Mesenchymal stem cell (in vitro differentiated cells and primary cell): ENCODE data around the gene PAFAH1B2.

Experiments
- DNase-seq: peaks from one replicate; pipeline ENCODE4 v3.0.0-alpha.2; 2013
- H2AFZ ChIP-seq: one replicate; pipeline ENCODE4 v1.6.1; 2013; ENCODE audit warnings: low read depth, mild to moderate bottlenecking, control low read depth, inconsistent platforms, low read length, moderate library complexity
- H2AK5ac ChIP-seq: 2 replicates; pipeline ENCODE4 v1.6.1; 2013; ENCODE audit warnings: low read length, moderate library complexity, mild to moderate bottlenecking, inconsistent platforms; ENCODE audit not compliant: severe bottlenecking
- H2BK120ac ChIP-seq: one replicate; pipeline ENCODE4 v1.6.1; 2013; ENCODE audit warnings: low read depth, mild to moderate bottlenecking, inconsistent platforms, low read length, moderate library complexity
- H2BK12ac ChIP-seq, 2 experiments: one replicate each; pipeline ENCODE4 v1.6.1; 2013; ENCODE audit warnings: inconsistent platforms in 2 of 2, low read length in 2 of 2, mild to moderate bottlenecking in 2 of 2, moderate library complexity in 2 of 2, control low read depth in 1 of 2
- H2BK15ac ChIP-seq: one replicate; pipeline ENCODE4 v1.6.1; 2013; ENCODE audit warnings: mild to moderate bottlenecking, low read depth, inconsistent platforms; ENCODE audit not compliant: poor library complexity, severe bottlenecking
- H2BK5ac ChIP-seq: 2 replicates; pipeline ENCODE4 v1.6.1; 2013; ENCODE audit warnings: low read depth, mild to moderate bottlenecking, low read length, control low read depth, inconsistent platforms; ENCODE audit not compliant: poor library complexity, severe bottlenecking
- H3K14ac ChIP-seq, 2 experiments: one replicate each; pipeline ENCODE4 v1.6.1; 2013; ENCODE audit warnings: inconsistent platforms in 2 of 2, low read length in 2 of 2, control low read depth in 1 of 2, mild to moderate bottlenecking in 1 of 2, moderate library complexity in 1 of 2
- H3K18ac ChIP-seq, 2 experiments: one replicate each; pipeline ENCODE4 v1.6.1; 2013; ENCODE audit warnings: inconsistent platforms in 2 of 2, low read length in 2 of 2, control low read depth in 1 of 2, low read depth in 1 of 2, mild to moderate bottlenecking in 1 of 2
- H3K23ac ChIP-seq, 2 experiments: one replicate each; pipeline ENCODE4 v1.6.1; 2013; ENCODE audit warnings: inconsistent platforms in 2 of 2, low read length in 2 of 2, mild to moderate bottlenecking in 2 of 2, moderate library complexity in 2 of 2, control low read depth in 1 of 2
- H3K27ac ChIP-seq: 2 replicates; pipeline ENCODE4 v1.5.1; 2013; ENCODE audit warnings: mild to moderate bottlenecking, moderate library complexity, low read length, control low read depth, inconsistent platforms; ENCODE audit not compliant: poor library complexity, severe bottlenecking
- H3K27me3 ChIP-seq, 2 experiments: 2 replicates each; pipeline versions ENCODE4 v1.6.1 to v1.7.0; 2013; ENCODE audit warnings: low read length in 2 of 2, mild to moderate bottlenecking in 2 of 2, moderate library complexity in 2 of 2, control low read depth in 1 of 2, inconsistent platforms in 1 of 2; ENCODE audit not compliant: control insufficient read depth in 1 of 2, insufficient read depth in 1 of 2
- H3K36me3 ChIP-seq, 2 experiments: 2 replicates each; pipeline versions ENCODE4 v1.6.1 to v1.7.0; 2013; ENCODE audit warnings: low read length in 2 of 2, control low read depth in 1 of 2, inconsistent platforms in 1 of 2, low read depth in 1 of 2, mild to moderate bottlenecking in 1 of 2; ENCODE audit not compliant: insufficient read depth in 2 of 2, control insufficient read depth in 1 of 2
- H3K4ac ChIP-seq, 2 experiments: one replicate each; pipeline ENCODE4 v1.6.1; 2013; ENCODE audit warnings: inconsistent platforms in 2 of 2, low read length in 2 of 2, mild to moderate bottlenecking in 2 of 2, moderate library complexity in 2 of 2, control low read depth in 1 of 2, low read depth in 1 of 2
- H3K4me1 ChIP-seq: 2 replicates; pipeline ENCODE4 v1.6.1; 2013; ENCODE audit warnings: low read depth, low read length, control low read depth; ENCODE audit not compliant: control insufficient read depth, insufficient read depth
- H3K4me2 ChIP-seq: 2 replicates; pipeline ENCODE4 v1.6.1; 2013; ENCODE audit warnings: low read length, mild to moderate bottlenecking, inconsistent platforms; ENCODE audit not compliant: poor library complexity, severe bottlenecking
- H3K4me3 ChIP-seq, 2 experiments: 2 replicates each; pipeline versions ENCODE4 v1.5.1 to v1.7.0; 2013; ENCODE audit warnings: low read length in 2 of 2, mild to moderate bottlenecking in 2 of 2, control low read depth in 1 of 2, low read depth in 1 of 2; ENCODE audit not compliant: insufficient read depth in 1 of 2
- H3K79me1 ChIP-seq: replicated peaks from 2 replicates; pipeline ENCODE4 v1.6.1; 2013; ENCODE audit warnings: mild to moderate bottlenecking, control low read depth, low read length, inconsistent platforms; ENCODE audit not compliant: poor library complexity, severe bottlenecking
- H3K9ac ChIP-seq: 2 replicates; pipeline ENCODE4 v1.7.0; 2013; ENCODE audit warnings: mild to moderate bottlenecking, low read length, moderate library complexity
- H3K9me3 ChIP-seq: 2 replicates; pipeline ENCODE4 v1.7.0; 2013; ENCODE audit warnings: mild to moderate bottlenecking, low read length; ENCODE audit not compliant: control insufficient read depth
- H4K8ac ChIP-seq: one replicate; pipeline ENCODE4 v1.6.1; 2013; ENCODE audit warnings: inconsistent platforms, mild to moderate bottlenecking, low read length, moderate library complexity
- H4K91ac ChIP-seq: one replicate; pipeline ENCODE4 v1.6.1; 2013; ENCODE audit warnings: mild to moderate bottlenecking, low read length, inconsistent platforms
- WGBS: methylation state at CpG from one replicate; pipeline ENCODE4 v1.1.7; 2013; ENCODE audit warnings: mixed read lengths; 5-methylcytosine and 5-hydroxymethylcytosine counted together

PAFAH1B2 gene

GRCh38 chr11:117212697-117213355, 68.7 kb downstream of the PAFAH1B2 start:
- Histone ChIP-seq H3K4me3 (no peak overlapping the region), H4K91ac (no peak overlapping the region), H3K4ac (no peak overlapping the region), H3K27ac (no peak overlapping the region), H3K36me3 (peaks cover 24 to 56% of the 10 kb centered on the region in 2 experiments), H3K4me2 (no peak overlapping the region), H2BK5ac (no peak overlapping the region), H3K79me1 (no peaks in the 10 kb centered on the region), H2AFZ (no peak overlapping the region), H3K9ac (no peak overlapping the region), H3K27me3 (no peaks in the 10 kb centered on the region), H3K23ac (no peak overlapping the region), H2BK120ac (no peak overlapping the region), H3K14ac (no peak overlapping the region), H2BK12ac (no peak overlapping the region), H2AK5ac (no peak overlapping the region), H2BK15ac (no peak overlapping the region), H3K18ac (no peak overlapping the region), H3K9me3 (no peaks in the 10 kb centered on the region), H4K8ac (no peak overlapping the region), H3K4me1 (peaks cover 3% of the 10 kb centered on the region)
- 97% methylated on average over 10 of the region's 11 CpGs for WGBS
- DNase-seq: no peak

GRCh38 chr11:117214404-117215110, 70.5 kb downstream of the PAFAH1B2 start:
- H2BK120ac ChIP-seq: no peak overlapping the region
- no peaks in the 10 kb centered on the region for H3K79me1 ChIP-seq
- no peak overlapping the region for H3K4me3 ChIP-seq
- H3K14ac ChIP-seq: no peak overlapping the region
- no peak overlapping the region for H3K27ac ChIP-seq
- no peak overlapping the region for H3K4me2 ChIP-seq
- no peak overlapping the region for H2BK5ac ChIP-seq
- H2AK5ac ChIP-seq: no peak overlapping the region
- H3K4me1 ChIP-seq: peaks cover 3% of the 10 kb centered on the region
- H3K23ac ChIP-seq: no peak overlapping the region
- H3K4ac ChIP-seq: no peak overlapping the region
- no peaks in the 10 kb centered on the region for H3K27me3 ChIP-seq
- H3K9ac ChIP-seq: no peak overlapping the region
- H2BK12ac ChIP-seq: no peak overlapping the region
- peaks cover 38 to 74% of the 10 kb centered on the region in 2 experiments for H3K36me3 ChIP-seq
- H2AFZ ChIP-seq: no peak overlapping the region
- DNase-seq: no peak
- H3K9me3 ChIP-seq: no peaks in the 10 kb centered on the region
- no peak overlapping the region for H4K8ac ChIP-seq
- H2BK15ac ChIP-seq: no peak overlapping the region
- WGBS: 91% methylated on average over 7 of the region's 7 CpGs
- H3K18ac ChIP-seq: no peak overlapping the region
- H4K91ac ChIP-seq: no peak overlapping the region

DNA sequence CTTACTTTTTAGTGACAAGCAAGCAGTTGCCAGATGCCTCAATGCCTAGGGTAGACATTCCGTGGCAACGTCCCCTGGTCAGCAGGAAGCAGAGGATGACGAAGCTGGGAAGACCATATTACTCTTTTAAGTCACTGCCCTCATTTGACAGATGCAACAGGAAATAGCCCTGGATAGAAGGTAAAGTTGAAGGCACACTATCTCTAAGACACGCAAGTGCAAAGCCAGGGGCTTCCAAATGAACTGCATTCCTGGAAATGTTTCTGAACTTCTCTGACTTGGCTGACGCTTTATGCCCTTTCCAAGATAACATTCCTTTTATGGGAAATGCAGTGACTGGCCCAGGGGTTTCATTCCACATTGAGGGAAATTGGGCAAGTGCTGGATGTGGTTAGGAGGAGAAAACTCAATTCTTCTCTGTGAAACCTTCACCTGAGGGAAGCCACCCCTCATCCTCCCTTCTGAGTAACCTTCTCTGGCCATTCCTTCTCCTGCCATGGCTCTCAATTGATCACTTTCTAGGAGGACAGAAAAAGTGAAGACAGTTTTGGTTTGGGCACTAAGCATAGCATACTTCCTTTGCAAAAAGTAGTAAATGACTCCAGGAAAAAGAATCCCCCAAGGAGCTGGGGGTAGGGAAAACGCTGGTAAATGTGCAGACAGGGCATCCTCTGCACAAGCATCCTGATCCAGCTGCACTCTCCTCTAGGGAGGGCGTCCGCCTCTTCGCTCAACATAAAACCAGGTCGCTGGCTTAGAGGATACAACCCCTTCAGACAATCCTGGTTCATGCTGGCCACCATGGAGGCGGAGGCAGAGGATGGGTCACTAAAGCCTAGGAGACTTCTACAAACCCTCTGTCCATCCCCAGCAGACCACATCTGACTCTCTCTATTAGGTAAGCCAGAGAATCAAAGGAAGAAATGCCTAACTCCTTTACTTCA, 73.3 kb downstream of the PAFAH1B2 start:
- H3K27ac ChIP-seq: no peak overlapping the region
- H3K79me1 ChIP-seq: peaks cover 5% of the 10 kb centered on the region
- H3K9me3 ChIP-seq: no peaks in the 10 kb centered on the region
- H3K18ac ChIP-seq: no peak overlapping the region
- no peak overlapping the region for H2BK5ac ChIP-seq
- no peak overlapping the region for H4K91ac ChIP-seq
- H3K4me2 ChIP-seq: no peak overlapping the region
- H3K23ac ChIP-seq: no peak overlapping the region
- no peak overlapping the region for H4K8ac ChIP-seq
- no peak overlapping the region for H2BK12ac ChIP-seq
- no peak overlapping the region for H2BK15ac ChIP-seq
- peaks cover 52 to 70% of the 10 kb centered on the region in 2 experiments for H3K36me3 ChIP-seq
- no peaks in the 10 kb centered on the region for H3K27me3 ChIP-seq
- H3K9ac ChIP-seq: peak overlapping the region; percentile 62
- peaks cover 8% of the 10 kb centered on the region for H3K4me1 ChIP-seq
- 77% methylated on average over 11 of the region's 11 CpGs for WGBS
- H2BK120ac ChIP-seq: no peak overlapping the region
- H3K4ac ChIP-seq: no peak overlapping the region
- H2AK5ac ChIP-seq: no peak overlapping the region
- no peak overlapping the region for H2AFZ ChIP-seq
- no peak overlapping the region for H3K4me3 ChIP-seq
- peak; percentile 54 for DNase-seq
- H3K14ac ChIP-seq: no peak overlapping the region
